Measurements from ENCODE around the gene MYO5C. TPM values are rescaled to one million over a fixed set of nuclear protein-coding genes. Genes with fewer than 3 reads are reported as not detected.

Gene MYO5C
- total and polyA plus RNA-seq, 2 of the 4 experiments (the other 2 are of a cell fraction): under 0.01 to 0.03 TPM

GRCh38 chr15:52185151-52185561 lies 110.4 kb downstream of the MYO5C start:
- Histone ChIP-seq H3K9ac (ENCODE audit: low read depth, low read length) (no peak overlapping the region), H2AK9ac (replicated peaks; ENCODE audit: low read depth, low read length, poor library complexity) (no peak overlapping the region), H3K14ac (replicated peaks; ENCODE audit: low read depth, low read length) (no peak overlapping the region), H4K5ac (ENCODE audit: low read depth, low read length) (no peak overlapping the region), H4K20me1 (ENCODE audit: insufficient read depth, low read length) (no peaks in the 10 kb centered on the region), H3K4me3 (ENCODE audit: insufficient read depth, low read depth, low read length) (no peak overlapping the region), H2BK120ac (ENCODE audit: low read depth, low read length) (no peak overlapping the region), H3K4me1 (ENCODE audit: control insufficient read depth, insufficient read depth, low read length) (no peaks in the 10 kb centered on the region), H3K4me2 (ENCODE audit: low read depth, low read length) (no peak overlapping the region), H3K79me1 (ENCODE audit: low read depth in 1 of 2, low read length in 2 of 2) (no peaks in the 10 kb centered on the region), H3K36me3 (ENCODE audit: control insufficient read depth, insufficient read depth, low read length) (no peaks in the 10 kb centered on the region), H2AFZ (replicated peaks; ENCODE audit: low read length, poor library complexity) (no peak overlapping the region), H3K27me3 (ENCODE audit: control insufficient read depth, insufficient read depth, low read length) (no peaks in the 10 kb centered on the region; the same call in 1 of the 2 replicates), H2AK5ac (ENCODE audit: low read depth, low read length) (no peak overlapping the region), H3K56ac (ENCODE audit: extremely low read depth, insufficient read depth, low read length) (no peak overlapping the region), H3K27ac (ENCODE audit: insufficient read depth, low read length) (no peak overlapping the region), H3K23ac (ENCODE audit: low read depth, low read length) (no peak overlapping the region), H3K18ac (ENCODE audit: low read depth, low read length) (no peak overlapping the region), H4K8ac (ENCODE audit: low read depth in 2 of 2, low read length in 2 of 2) (no peak overlapping the region), H2BK15ac (ENCODE audit: low read depth, low read length) (no peak overlapping the region), H3K4ac (ENCODE audit: low read depth, low read length) (no peak overlapping the region), H4K91ac (ENCODE audit: insufficient read depth, low read depth, low read length) (no peak overlapping the region), H2BK5ac (ENCODE audit: low read depth, low read length, poor library complexity, severe bottlenecking) (no peak overlapping the region), H3K9me1 (ENCODE audit: insufficient read depth, low read length) (no peaks in the 10 kb centered on the region), H2BK20ac (ENCODE audit: low read depth, low read length) (no peak overlapping the region), H3K9me3 (ENCODE audit: control insufficient read depth, insufficient read depth, low read length) (no peaks in the 10 kb centered on the region)
- CTCF ChIA-PET: interaction anchor here (2.3 kb wide), 1 partner anchor 9 kb away, joined by 8 read pairs; no protein-coding TSS in a partner anchor
- no peak for DNase-seq
- WGBS, 2 experiments (ENCODE audit: extremely low coverage in 2 of 2, insufficient read length in 1 of 2): 80% methylated on average over 4 of the region's 7 CpGs; no CpG with 5 or more reads in 1 of the 2 experiments
- in situ Hi-C loops (cut with MboI; ENCODE audit: low sequenced_read_pairs) (no loop called here), intact Hi-C loops (cut with micrococcal nuclease) (no loop called here), dilution Hi-C loops (cut with HindIII; ENCODE audit: low sequenced_read_pairs, unreplicated experiment) (no loop called here)
- ATAC-seq (ENCODE audit: low read depth): no peak
- no TSS peak for BruUV-seq (replicated peaks)
- no peak for TF ChIP-seq BHLHE40 (IDR thresholded peaks at IDR 0.05; ENCODE audit: low read depth, low read length)
- POLR2A ChIA-PET (ENCODE audit: unreplicated experiment): no interaction called here
